Measurements from ENCODE around the gene GRM8.

The GRM8 gene

GRCh38 chr7:126806614-126807013 is 446.1 kb downstream of the GRM8 start:
- DNase-seq (ENCODE audit: low read depth in 2 of 2), result no peak

- DNase-seq (ENCODE audit: low read depth in 2 of 2), result no peak
These were observed 447.4 kb downstream of the GRM8 start for GRCh38 chr7:126805351-126805750.

GRCh38 chr7:126804604-126805003 is 448.1 kb downstream of the GRM8 start:
- no peak for DNase-seq (ENCODE audit: low read depth in 2 of 2)

- no peak for DNase-seq (ENCODE audit: low read depth in 2 of 2)
These were observed 448.8 kb downstream of the GRM8 start for GRCh38 chr7:126803990-126804389.

- DNase-seq (ENCODE audit: low read depth in 2 of 2), result peak; percentile 21 to 33
These were observed 449.6 kb downstream of the GRM8 start for GRCh38 chr7:126803060-126803665.

GRCh38 chr7:126801733-126802132 is 451.0 kb downstream of the GRM8 start:
- DNase-seq (ENCODE audit: low read depth in 2 of 2), result no peak

- no peak for DNase-seq (ENCODE audit: low read depth in 2 of 2)
These were observed 453.2 kb downstream of the GRM8 start for GRCh38 chr7:126799541-126799940.

- DNase-seq (ENCODE audit: low read depth in 2 of 2), result no peak
These were observed 460.2 kb downstream of the GRM8 start for GRCh38 chr7:126792521-126792920.

- DNase-seq (ENCODE audit: low read depth in 2 of 2), result no peak
These were observed 461.4 kb downstream of the GRM8 start for GRCh38 chr7:126791306-126791705.

- DNase-seq (ENCODE audit: low read depth in 2 of 2), result no peak
These were observed 462.0 kb downstream of the GRM8 start for GRCh38 chr7:126790763-126791162.

- DNase-seq (ENCODE audit: low read depth in 2 of 2), result no peak
These were observed 469.1 kb downstream of the GRM8 start for GRCh38 chr7:126783613-126784012.

- DNase-seq (ENCODE audit: low read depth in 2 of 2), result no peak
These were observed 471.7 kb downstream of the GRM8 start for GRCh38 chr7:126780993-126781392.

- no peak for DNase-seq (ENCODE audit: low read depth in 2 of 2)
These were observed 474.6 kb downstream of the GRM8 start for GRCh38 chr7:126778101-126778500.

- no peak for DNase-seq (ENCODE audit: low read depth in 2 of 2)
These were observed 476.2 kb downstream of the GRM8 start for GRCh38 chr7:126776498-126776897.

GRCh38 chr7:126774077-126774476 is 478.7 kb downstream of the GRM8 start:
- DNase-seq (ENCODE audit: low read depth in 2 of 2), result no peak

- DNase-seq (ENCODE audit: low read depth in 2 of 2), result no peak
These were observed 483.9 kb downstream of the GRM8 start for GRCh38 chr7:126768836-126769235.

- no peak for DNase-seq (ENCODE audit: low read depth in 2 of 2)
These were observed 491.7 kb downstream of the GRM8 start for GRCh38 chr7:126760914-126761577.

- DNase-seq (ENCODE audit: low read depth in 2 of 2), result no peak
These were observed 497.4 kb downstream of the GRM8 start for GRCh38 chr7:126755381-126755780.

- no peak for DNase-seq (ENCODE audit: low read depth in 2 of 2)
These were observed 502.4 kb downstream of the GRM8 start for GRCh38 chr7:126750207-126750911.

- no peak for DNase-seq (ENCODE audit: low read depth in 2 of 2)
These were observed 523.8 kb downstream of the GRM8 start for GRCh38 chr7:126728967-126729366.

GRCh38 chr7:126727930-126728391 is 524.8 kb downstream of the GRM8 start:
- DNase-seq (ENCODE audit: low read depth in 2 of 2), result peak; percentile 30 to 32

GRCh38 chr7:126723966-126724544 is 528.7 kb downstream of the GRM8 start:
- DNase-seq (ENCODE audit: low read depth in 2 of 2), result no peak

GRCh38 chr7:126720232-126720631 is 532.5 kb downstream of the GRM8 start:
- no peak for DNase-seq (ENCODE audit: low read depth in 2 of 2)
